HG02884 (cell line): Measurements from ENCODE around the gene PRPF8.
"Not testable (repeated sequence)": the region's sequence is repeated elsewhere in the genome, so short reads cannot be mapped to it uniquely, and the experiment has no call there.

ENCODE experiments used
- ATAC-seq: cut with Tn5 transposase; IDR thresholded peaks from one replicate; pipeline ENCODE4 v1.9.1; 2021; ENCODE audit warnings: mild to moderate bottlenecking, moderate library complexity; ENCODE audit not compliant: unreplicated experiment

PRPF8 gene

DNA sequence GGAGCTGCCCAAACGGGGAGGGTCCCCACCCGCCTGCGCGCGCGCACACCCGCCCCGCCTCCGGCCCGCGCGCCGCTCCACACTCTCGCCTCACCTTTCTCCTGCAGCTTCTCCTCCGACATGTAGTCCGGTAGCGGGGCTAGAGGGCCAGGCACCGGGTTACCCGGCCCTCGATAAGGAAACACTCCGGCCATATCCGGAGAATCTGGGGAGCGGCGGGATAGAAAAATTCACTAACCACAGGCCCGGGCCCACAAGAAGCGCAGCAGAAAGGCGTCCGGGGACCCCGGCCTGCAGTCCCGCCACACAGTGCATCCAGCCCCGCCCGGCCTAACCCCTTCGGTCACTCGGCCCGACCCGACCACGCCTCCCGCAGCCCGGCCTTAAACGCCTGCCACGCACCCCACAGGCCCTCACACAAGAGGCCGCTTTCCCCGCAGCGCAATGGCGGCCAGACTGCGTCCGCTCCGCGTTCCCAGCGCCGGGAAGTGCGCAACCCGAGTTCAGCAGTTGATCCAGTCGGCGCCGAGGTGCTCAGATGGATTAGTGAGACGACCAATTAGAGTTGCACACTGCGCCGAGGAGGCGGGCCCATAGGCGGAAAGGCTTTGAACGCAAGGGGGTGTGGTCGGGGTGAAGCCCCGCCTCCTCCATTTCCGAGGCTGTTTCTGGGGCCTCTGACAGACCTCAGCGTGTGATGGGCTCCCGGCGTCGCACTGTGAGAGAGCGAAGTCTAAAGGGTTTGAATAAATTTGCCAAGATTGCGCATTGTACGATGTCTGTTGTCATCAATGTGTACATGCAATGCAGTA is at the start of gene PRPF8:
Gene PRPF8, minus strand, starts transcription at position 490 of the 812 bp plus-strand sequence. Its CDS starts 296 bp downstream, at position 194.
- ATAC-seq: peak; percentile 94

DNA sequence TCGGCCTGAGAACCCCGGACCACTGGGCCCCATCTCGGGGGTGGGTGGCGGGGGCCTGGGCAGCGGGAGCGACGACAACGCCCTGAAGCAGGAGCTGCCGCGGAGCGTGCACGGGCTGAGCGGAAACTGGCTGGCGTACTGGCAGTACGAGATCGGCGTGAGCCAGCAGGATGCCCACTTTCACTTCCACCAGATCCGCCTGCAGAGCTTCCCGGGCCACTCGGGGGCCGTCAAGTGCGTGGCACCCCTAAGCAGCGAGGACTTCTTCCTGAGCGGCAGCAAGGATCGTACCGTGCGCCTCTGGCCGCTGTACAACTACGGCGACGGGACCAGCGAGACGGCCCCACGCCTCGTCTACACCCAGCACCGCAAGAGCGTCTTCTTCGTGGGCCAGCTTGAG is 49.1 kb upstream of the PRPF8 start:
- no peak for ATAC-seq

DNA sequence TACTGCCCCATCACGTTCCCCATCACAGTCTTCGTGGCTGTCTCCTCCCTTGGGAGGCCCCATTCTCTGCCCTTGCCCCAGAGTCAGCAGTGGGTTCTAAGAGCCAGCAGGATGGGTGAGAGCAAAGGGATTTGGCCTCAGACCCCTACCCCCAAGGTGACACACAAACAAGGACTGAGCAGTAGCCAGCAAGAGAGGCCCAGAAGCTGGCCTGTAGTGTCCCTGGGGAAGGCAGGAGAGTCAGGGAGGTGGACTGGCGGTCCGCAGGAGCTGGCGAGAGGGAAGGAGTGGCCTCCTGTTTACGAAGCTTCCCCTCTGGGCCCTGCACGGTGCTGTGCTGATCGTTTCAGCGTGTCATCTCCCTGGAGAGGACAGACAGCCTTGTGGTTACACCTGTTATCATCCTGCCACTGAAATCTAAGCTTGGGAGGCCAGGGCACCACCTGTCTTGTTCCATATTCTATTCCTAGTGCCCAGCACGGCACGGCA is 48.2 kb upstream of the PRPF8 start:
- no peak for ATAC-seq

DNA sequence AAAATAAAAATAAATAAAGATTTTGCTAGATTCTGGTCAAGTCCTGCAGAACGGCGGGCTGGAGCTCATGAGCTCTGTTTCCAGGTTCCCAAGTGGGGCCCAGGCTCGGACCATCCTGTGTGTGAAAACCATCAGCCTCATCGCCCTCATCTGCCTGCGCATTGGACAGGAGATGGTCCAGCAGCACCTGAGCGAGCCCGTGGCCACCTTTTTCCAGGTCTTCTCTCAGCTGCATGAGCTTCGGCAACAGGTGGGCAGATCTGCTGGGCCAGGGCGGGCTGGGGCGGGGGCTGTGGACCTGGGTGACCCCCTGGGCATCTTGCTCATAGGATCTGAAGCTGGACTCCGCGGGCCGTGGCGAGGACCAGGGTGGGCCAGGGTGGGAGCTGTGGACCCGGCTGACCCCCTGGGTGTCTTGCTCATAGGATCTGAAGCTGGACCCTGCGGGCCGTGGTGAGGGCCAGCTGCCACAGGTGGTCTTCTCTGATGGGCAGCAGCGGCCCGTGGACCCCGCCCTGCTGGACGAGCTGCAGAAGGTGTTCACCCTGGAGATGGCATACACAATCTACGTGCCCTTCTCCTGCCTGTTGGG is 47.7 kb upstream of the PRPF8 start:
- ATAC-seq: no peak

DNA sequence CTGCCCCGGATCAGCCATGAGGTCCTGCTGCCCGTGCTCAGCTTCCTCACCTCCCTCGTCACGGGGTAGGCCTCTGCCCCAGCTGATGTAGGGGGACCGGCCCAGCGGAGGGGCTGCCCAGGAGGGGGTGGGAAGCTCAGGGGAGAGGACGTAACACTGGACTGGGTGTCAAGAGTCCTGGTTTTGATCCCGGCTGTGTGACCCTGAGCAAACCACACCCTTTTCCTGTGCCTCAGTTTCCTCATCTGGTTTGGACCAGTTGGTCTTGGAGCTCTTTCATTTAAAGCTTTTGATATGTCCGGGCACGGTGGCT is 46.5 kb upstream of the PRPF8 start:
- ATAC-seq: no peak

DNA sequence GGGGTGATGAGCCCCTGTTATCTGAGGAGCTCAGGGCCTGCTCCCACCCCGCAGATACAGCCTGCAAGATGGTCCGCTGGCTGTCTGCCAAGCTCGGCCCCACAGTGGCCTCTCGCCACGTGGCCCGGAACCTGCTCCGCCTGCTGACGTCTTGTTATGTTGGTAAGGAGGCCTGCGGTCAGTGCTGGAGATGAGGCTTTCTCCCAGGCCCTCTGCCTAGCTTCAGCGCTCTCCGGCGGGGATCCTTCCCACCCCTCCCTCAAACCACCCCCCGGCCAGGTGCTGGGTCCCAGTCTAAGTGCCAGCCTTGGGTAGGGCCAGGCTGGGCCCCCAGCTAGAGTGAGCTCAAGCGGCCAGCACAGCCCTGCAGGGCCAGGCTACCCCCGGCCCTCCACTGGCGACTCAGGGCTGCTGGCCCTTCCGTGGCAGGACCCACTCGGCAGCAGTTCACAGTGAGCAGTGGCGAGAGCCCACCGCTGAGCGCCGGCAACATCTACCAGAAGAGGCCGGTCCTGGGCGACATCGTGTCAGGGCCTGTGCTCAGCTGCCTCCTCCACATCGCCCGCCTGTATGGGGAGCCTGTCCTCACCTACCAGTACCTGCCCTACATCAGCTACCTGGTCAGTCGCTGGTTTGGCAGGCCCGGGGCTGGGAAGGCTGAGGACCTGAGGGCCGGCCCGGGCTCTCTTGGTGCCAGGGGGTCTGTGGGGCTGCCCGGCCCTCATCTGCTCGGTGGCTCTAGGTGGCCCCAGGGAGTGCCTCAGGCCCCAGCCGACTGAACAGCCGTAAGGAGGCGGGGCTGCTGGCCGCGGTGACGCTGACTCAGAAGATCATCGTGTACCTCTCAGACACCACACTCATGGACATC is 45.9 kb upstream of the PRPF8 start:
- no peak for ATAC-seq

DNA sequence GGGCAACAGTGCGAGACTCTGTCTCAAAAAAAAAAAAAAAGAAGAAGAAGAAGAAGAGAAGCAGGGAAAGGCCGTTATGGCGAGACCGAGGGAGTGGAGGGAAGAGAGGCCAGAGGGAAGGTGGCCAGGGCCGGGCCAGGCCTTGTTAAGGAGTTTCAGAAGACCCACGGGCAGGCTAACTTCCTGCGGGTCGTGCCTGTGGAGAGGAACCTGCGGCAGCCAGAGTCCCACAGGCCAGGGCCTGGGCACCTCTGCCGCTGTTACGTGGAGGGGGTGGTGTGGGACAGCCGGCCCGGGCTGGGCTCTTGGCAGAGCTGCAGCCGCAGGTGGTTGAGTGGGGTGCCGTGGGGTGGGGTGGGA is 45.3 kb upstream of the PRPF8 start:
- no peak for ATAC-seq

DNA sequence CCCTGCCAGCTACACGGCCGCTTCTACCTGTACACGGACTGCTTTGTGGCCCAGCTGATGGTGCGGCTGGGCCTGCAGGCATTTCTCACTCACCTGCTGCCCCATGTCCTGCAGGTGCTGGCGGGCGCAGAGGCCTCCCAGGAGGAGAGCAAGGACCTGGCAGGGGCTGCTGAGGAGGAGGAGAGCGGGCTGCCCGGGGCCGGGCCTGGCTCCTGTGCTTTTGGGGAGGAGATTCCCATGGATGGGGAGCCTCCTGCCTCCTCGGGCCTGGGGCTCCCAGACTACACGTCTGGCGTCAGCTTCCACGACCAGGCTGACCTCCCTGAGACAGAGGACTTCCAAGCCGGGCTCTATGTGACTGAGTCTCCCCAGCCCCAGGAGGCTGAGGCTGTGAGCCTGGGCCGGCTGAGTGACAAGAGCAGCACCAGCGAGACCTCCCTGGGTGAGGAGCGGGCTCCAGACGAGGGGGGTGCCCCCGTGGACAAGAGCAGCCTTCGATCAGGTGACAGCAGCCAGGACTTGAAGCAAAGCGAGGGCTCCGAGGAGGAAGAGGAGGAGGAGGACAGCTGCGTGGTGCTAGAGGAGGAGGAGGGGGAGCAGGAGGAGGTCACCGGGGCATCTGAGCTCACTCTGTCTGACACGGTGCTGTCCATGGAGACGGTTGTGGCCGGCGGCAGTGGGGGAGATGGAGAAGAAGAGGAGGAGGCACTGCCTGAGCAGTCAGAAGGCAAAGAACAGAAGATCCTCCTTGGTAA is 43.4 kb upstream of the PRPF8 start:
- no peak for ATAC-seq

DNA sequence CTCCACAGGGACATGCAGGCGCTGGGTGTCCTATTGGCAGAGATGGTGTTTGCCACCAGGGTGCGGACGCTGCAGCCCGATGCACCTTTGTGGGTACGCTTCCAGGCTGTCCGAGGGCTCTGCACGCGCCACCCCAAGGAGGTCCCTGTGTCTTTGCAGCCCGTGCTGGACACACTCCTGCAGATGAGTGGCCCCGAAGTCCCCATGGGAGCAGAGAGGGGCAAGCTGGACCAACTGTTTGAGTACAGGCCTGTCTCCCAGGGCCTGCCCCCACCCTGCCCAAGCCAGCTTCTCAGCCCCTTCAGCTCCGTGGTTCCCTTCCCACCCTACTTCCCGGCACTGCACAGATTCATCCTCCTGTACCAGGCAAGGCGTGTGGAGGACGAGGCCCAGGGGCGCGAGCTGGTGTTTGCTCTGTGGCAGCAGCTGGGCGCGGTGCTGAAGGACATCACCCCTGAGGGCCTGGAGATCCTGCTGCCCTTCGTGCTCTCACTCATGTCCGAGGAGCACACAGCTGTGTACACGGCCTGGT is 42.7 kb upstream of the PRPF8 start:
- no peak for ATAC-seq

DNA sequence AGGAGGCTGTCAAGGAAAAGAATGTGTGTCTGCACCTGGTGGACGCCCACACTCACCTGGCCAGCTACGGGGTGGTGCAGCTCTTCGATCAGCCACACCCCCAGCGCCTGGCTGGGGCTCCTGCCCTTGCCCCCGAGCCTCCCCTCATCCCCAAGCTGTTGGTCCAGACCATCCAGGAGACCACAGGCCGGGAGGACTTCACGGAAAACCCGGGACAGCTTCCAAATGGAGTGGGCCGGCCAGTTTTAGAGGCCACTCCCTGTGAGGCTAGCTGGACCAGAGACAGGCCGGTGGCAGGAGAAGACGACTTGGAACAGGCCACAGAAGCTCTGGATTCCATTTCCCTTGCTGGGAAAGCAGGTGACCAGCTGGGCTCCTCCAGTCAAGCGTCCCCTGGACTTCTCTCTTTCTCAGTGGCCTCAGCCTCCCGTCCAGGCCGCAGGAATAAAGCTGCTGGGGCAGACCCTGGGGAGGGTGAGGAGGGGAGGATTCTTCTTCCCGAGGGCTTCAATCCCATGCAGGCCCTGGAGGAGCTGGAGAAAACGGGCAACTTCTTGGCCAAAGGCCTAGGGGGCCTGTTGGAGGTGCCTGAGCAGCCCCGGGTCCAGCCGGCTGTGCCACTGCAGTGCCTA is 42.1 kb upstream of the PRPF8 start:
- ATAC-seq: no peak

DNA sequence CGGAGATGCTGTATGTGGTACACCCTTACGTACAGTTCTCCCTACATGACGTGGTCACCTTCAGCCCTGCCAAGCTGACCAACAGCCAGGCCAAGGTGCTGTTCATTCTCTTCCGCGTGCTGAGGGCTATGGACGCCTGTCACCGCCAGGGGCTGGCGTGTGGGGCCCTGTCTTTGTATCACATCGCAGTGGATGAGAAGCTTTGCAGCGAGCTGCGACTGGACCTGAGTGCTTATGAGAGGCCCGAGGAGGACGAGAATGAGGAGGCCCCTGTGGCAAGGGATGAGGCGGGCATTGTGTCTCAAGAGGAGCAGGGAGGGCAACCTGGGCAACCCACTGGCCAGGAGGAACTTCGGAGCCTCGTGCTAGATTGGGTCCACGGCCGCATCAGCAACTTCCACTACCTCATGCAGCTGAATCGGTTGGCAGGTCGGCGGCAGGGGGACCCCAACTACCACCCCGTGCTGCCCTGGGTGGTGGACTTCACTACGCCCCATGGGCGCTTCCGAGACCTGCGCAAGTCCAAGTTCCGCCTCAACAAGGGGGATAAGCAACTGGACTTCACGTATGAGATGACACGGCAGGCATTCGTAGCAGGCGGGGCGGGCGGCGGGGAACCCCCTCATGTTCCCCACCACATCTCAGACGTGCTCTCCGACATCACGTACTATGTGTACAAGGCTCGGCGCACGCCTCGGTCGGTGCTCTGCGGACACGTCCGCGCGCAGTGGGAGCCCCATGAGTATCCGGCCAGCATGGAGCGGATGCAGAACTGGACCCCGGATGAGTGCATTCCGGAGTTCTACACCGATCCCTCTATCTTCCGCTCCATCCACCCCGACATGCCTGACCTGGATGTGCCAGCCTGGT is 41.2 kb upstream of the PRPF8 start:
- ATAC-seq: no peak

DNA sequence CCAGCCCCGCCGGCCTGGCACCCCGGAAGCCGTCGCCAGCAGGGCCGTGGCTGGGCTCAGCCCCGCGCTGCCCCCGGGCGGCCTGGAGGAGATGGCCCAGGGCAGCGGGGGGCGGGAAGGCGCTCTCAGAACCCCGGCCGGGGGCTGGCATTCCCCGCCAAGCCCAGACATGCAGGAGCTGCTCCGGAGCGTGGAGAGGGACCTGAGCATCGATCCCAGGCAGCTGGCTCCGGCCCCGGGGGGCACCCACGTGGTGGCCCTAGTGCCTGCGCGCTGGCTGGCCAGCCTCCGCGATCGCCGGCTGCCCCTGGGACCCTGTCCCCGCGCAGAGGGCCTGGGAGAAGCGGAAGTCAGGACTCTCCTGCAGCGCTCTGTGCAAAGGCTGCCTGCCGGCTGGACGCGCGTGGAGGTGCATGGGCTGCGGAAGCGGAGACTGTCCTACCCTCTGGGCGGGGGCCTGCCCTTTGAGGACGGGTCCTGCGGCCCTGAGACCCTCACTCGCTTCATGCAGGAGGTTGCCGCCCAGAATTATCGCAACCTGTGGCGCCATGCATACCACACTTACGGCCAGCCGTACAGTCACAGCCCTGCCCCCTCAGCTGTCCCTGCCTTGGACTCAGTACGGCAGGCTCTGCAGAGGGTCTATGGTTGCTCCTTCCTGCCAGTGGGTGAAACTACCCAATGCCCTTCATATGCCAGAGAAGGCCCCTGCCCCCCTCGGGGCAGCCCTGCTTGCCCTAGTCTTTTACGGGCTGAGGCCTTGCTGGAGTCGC is 40.4 kb upstream of the PRPF8 start:
- ATAC-seq: no peak

DNA sequence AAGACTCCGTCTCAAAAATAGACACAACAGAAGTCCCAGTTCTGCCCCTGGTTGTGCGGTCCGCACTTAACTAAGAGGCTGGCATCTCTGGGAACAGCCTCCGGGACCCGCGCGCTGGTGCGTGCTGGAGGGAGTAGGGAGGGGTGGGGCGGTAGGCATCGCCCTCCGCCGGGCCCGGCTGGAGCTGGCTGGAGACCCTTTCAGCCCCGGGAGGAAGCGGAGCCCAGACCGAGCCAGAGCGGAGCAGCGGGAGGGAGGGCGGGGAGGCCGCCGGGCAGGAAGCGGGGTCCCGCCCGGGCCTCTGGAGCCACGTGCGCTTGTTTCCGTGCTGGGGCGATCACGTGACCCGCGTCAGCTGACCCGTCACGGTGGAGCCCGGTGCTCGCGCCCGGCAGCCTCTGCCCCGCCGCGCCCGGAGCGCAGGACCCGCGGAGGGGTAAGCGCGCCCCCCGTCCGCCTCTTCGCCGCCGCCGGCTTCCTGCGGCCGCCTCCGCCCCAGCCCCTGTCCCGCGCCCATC is 39.7 kb upstream of the PRPF8 start, which contains the start of gene WDR81:
Gene WDR81, plus strand, starts transcription at position 354 of the 518 bp plus-strand sequence. CDS start 256 bp downstream, outside the sequence.
- ATAC-seq: no peak

DNA sequence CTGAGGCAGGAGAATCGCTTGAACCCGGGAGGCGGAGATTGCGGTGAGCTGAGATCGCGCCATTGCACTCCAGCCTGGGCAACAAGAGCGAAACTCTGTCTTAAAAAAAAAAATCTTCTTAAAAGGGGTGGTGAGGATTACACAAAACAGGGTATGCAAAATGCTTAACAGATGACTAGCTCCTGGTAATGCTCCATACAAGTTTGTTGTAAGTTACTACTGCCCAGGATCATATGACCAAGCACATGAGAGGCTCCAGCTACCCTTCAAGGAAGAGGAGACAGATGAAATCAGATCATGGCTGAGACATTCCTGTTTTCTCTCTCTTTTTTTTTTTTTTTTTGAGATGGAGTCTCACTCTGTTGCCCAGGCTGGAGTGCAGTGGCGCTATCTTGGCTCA is 37.4 kb upstream of the PRPF8 start:
- ATAC-seq: not testable (repeated sequence)

DNA sequence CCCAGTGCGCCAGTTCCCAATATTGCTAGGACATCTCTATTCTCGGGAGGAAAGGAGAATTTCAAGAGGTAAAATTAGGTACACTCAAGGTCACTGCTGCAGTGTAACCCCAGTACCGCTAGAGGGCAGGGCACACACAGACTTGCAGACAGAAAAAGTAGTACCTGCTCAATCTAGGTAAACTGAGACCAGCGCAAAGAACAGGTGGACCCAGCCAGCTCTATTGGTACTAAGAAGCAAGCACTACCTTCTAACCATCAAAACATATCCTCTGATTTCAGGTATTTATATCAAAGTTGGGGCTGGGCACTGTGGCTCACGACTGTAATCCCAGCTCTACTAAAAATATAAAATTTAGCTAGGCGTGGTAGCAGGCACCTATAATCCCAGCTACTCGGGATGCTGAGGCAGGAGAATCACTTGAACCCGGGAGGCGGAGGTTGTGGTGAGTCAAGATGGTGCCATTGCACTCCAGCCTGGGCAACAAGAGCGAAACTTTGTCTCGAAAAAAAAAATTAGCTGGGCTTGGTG is 36.3 kb upstream of the PRPF8 start:
- no peak for ATAC-seq

DNA sequence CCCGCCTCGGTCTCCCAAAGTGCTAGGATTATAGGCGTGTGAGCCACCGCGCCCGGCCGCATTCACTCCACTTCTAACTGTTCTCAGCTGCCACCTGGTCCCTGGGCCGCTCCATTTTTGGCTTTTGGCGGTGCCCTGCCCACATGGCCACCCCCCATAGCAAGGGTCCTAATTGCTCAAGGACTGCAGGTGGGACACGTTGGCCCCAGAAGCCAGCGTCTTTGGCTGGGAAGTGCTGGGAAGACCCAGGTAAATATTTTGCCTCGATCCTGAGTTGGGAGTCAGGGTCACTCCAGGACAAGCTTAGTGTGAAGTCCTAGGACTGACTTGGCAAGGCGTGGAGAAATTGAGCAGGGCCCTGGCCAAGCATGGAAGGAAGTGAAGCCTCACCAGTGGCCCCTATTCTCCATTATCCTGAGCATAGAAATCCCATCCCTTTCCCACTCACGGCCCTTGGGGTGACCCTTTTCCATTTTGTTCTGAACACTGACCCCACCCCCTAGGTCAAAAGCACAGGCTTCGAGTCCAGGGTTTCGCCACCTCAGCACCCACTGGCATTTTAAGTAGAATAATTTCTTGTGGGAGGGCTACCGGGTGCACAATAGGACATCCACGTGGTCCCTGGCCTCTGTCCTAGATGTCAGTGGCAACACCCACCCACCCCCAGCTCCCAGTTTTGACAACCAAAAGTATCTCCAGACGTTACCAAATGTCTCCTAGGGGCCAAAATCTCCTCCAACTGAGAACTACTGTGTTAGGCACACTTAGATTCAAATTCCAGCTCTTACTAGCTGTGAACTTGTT is 33.9 kb upstream of the PRPF8 start:
- no peak for ATAC-seq
